A673 (cell line): ENCODE measurements around the gene TGM2.

Experiments
- CTCF ChIP-seq: fragments of 300-800, 200-600 bp; sonication (generic); conservative IDR thresholded peaks from 2 replicates; pipeline ENCODE4 v1.5.1; 2017; ENCODE audit warnings: low read depth, mild to moderate bottlenecking, antibody characterized with exemption, low read length, moderate library complexity, mixed read lengths
- EZH2 ChIP-seq: fragments of 200-600 bp; sonication (generic); IDR thresholded peaks from 2 replicates; pipeline ENCODE4 v1.6.1; 2017; ENCODE audit warnings: borderline replicate concordance, low read depth, mild to moderate bottlenecking, mixed read lengths, antibody characterized with exemption, low read length; ENCODE audit not compliant: poor library complexity, severe bottlenecking

- no peak for TF ChIP-seq EZH2
- no peak for TF ChIP-seq CTCF
Observed at GRCh38 chr20:38115896-38116295, 49.2 kb downstream of the TGM2 start.
